SU-DHL-6 (cell line): ENCODE data around the gene GLOD5.

Source experiments
- H2AFZ ChIP-seq: fragments of 200-600 bp; sonication (generic); 2 replicates; pipeline ENCODE4 v1.6.1; 2014; ENCODE audit warnings: low read depth, mild to moderate bottlenecking, moderate library complexity, mixed read lengths, antibody characterized with exemption, low read length; ENCODE audit not compliant: severe bottlenecking
- H3F3A ChIP-seq: fragments of 200-600 bp; shearing (Covaris generic); 2 replicates; pipeline ENCODE4 v1.6.0; 2016; ENCODE audit warnings: antibody characterized with exemption, mild to moderate bottlenecking; ENCODE audit not compliant: insufficient read depth
- H3K27ac ChIP-seq: fragments of 200-600 bp; sonication (generic); 2 replicates; pipeline ENCODE4 v1.5.1; 2016; ENCODE audit warnings: low read depth, mild to moderate bottlenecking, low read length, moderate library complexity, mixed read lengths
- H3K27me3 ChIP-seq: fragments of 200-600 bp; sonication (generic), shearing (Covaris generic); 2 replicates; pipeline ENCODE4 v1.6.0; 2014; ENCODE audit warnings: mild to moderate bottlenecking, low read length
- H3K36me3 ChIP-seq: fragments of 200-600 bp; sonication (generic); 2 replicates; pipeline ENCODE4 v1.6.1; 2014; ENCODE audit warnings: mild to moderate bottlenecking, low read length, mixed read lengths
- H3K4me2 ChIP-seq: fragments of 300-600, 200-600 bp; shearing (Covaris generic), sonication (generic); 2 replicates; pipeline ENCODE4 v1.6.0; 2014; ENCODE audit warnings: low read length, low read depth, mild to moderate bottlenecking; ENCODE audit not compliant: poor library complexity, severe bottlenecking
- H3K4me3 ChIP-seq: fragments of 200-600 bp; sonication (generic); 2 replicates; pipeline ENCODE4 v1.5.1; 2014; ENCODE audit warnings: antibody characterized with exemption, low read length, mild to moderate bottlenecking, mixed read lengths; ENCODE audit not compliant: insufficient read depth, poor library complexity, severe bottlenecking
- H3K79me2 ChIP-seq: fragments of 200-600 bp; sonication (generic); 2 replicates; pipeline ENCODE4 v1.6.1; 2014; ENCODE audit warnings: mild to moderate bottlenecking, low read length, moderate library complexity; ENCODE audit not compliant: insufficient read depth
- H3K9ac ChIP-seq: fragments of 200-600 bp; sonication (generic); 2 replicates; pipeline ENCODE4 v1.7.0; 2014; ENCODE audit warnings: mild to moderate bottlenecking, low read length
- H3K9me2 ChIP-seq: fragments of 200-600 bp; sonication (generic); replicated peaks from 2 replicates; pipeline ENCODE4 v1.6.1; 2014; ENCODE audit warnings: low read length; ENCODE audit not compliant: insufficient read depth
- H3K9me3 ChIP-seq: fragments of 200-600 bp; sonication (generic); 2 replicates; pipeline ENCODE4 v1.6.1; 2014; ENCODE audit warnings: low read length, mixed read lengths; ENCODE audit not compliant: insufficient read depth
- H4K20me1 ChIP-seq: fragments of 200-600 bp; sonication (generic); 2 replicates; pipeline ENCODE4 v1.6.1; 2014; ENCODE audit warnings: low read depth, mild to moderate bottlenecking, antibody characterized with exemption, low read length, moderate library complexity, mixed read lengths
- CTCF ChIP-seq: fragments of 200-600 bp; sonication (generic); IDR thresholded peaks from one replicate; pipeline ENCODE4 v1.5.1; 2017; ENCODE audit warnings: antibody characterized with exemption, mild to moderate bottlenecking, low read length, moderate library complexity; ENCODE audit not compliant: insufficient read depth, poor library complexity, severe bottlenecking
- EZH2phosphoT487 ChIP-seq: fragments of 200-600 bp; sonication (generic), shearing (Covaris generic); conservative IDR thresholded peaks from 2 replicates; pipeline ENCODE4 v1.6.1; 2018; ENCODE audit warnings: mild to moderate bottlenecking, antibody characterized with exemption, low read length, moderate library complexity, mixed read lengths

Gene GLOD5

DNA sequence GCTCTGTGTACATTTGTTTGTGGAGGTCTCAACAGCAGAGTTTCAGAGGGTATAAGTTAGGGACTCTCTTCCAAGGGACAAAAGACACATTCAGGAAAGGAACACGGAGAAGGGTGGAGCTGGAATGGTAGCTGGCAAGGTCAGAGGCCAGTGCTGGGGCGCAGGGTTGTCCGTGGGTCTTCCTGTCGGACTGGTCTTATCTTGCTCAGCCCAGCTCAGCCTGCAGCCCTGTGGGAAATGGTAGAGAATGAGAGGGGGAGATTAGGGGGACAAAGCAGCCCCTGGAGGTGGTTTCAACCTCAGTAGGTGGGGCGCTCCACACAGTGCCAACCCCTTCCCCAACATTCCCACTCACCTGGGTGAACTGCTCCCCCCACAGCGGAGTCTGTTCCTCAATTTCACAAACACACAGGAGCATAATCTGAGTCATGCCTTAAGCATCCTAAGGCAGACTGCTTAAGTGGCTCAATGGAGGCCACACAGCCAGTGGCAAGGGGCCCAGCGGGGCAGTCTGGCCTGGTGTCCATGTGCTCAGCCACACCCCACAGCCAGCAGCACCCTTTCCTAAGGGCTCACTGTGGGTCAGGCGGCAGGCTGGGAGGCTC, 33.5 kb downstream of the GLOD5 start:
- Histone ChIP-seq H4K20me1 (no peaks in the 10 kb centered on the region), H3K79me2 (no peaks in the 10 kb centered on the region), H3K27me3 (no peaks in the 10 kb centered on the region), H3K9ac (no peak overlapping the region), H2AFZ (no peak overlapping the region), H3K9me2 (no peaks in the 10 kb centered on the region), H3K4me3 (no peak overlapping the region), H3K36me3 (no peaks in the 10 kb centered on the region), H3K9me3 (no peaks in the 10 kb centered on the region), H3K27ac (no peak overlapping the region), H3F3A (no peaks in the 10 kb centered on the region), H3K4me2 (no peak overlapping the region)
- no peak for TF ChIP-seq EZH2phosphoT487
- TF ChIP-seq CTCF = no peak

DNA sequence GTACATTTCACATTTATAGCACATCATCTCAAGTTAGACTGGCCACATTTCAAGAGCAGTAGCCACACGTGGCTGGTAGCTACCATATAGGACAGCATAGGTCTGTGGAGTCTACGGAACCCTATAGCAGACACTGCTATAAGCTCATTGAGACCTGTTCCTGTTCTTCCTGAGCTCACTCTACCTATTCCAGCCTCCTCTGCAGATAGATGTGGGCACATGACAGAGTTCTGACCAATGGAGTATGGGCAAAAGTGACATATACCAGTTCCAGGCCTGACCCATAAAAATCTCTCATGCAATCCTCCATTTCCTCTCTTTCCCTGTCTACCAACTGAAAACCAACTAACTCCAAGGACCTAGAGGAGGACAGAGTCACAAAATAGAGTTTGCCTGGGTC, 36.8 kb downstream of the GLOD5 start:
- Histone ChIP-seq H4K20me1 (no peaks in the 10 kb centered on the region), H3K27me3 (no peaks in the 10 kb centered on the region), H3K9me2 (no peaks in the 10 kb centered on the region), H3K4me3 (no peak overlapping the region), H3F3A (no peaks in the 10 kb centered on the region), H3K4me2 (no peak overlapping the region), H2AFZ (no peak overlapping the region), H3K36me3 (no peaks in the 10 kb centered on the region), H3K27ac (no peak overlapping the region), H3K79me2 (no peaks in the 10 kb centered on the region), H3K9ac (no peak overlapping the region), H3K9me3 (no peaks in the 10 kb centered on the region)
- TF ChIP-seq CTCF (no peak), EZH2phosphoT487 (no peak)

DNA sequence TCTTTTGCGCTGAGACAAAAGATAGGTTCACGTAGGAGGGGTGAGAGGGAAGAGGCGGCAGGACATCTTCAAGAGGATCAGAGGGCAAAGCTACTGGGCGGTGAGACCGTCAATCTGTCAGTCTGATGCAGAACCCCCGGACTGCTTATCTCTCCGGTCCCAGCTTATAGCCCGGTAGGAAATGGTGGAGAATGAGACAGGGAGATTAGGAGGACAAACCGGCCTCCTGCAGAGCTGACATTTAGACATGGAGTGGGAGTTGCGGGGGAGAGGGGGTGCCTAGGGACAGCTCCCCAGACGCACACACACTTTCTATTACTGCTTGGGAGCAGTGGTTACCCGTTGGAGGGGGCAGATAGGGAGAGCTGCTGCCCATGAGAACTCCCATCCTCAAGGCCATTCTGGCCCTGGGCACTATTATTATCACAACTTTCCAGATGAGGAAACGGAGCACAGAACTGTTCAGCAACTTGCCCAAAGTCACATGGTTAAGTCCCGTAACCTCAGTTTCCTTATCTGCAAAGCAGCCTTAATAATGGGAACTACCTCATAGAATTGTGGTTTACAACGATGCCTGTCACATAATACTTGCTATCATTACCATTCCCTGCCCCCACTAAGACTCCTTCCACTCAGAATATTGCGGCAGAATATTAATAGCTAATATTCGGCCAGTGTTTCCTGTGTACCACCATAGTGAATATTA, 39.2 kb downstream of the GLOD5 start:
- Histone ChIP-seq H3K36me3 (no peaks in the 10 kb centered on the region), H2AFZ (no peak overlapping the region), H3K79me2 (no peaks in the 10 kb centered on the region), H3K4me2 (peak overlapping the region; percentile 72), H3K9me3 (no peaks in the 10 kb centered on the region), H3K27ac (peak overlapping the region; percentile 79), H3F3A (no peaks in the 10 kb centered on the region), H3K9ac (peak overlapping the region; percentile 68), H3K27me3 (no peaks in the 10 kb centered on the region), H3K4me3 (peak overlapping the region; percentile 50), H3K9me2 (no peaks in the 10 kb centered on the region), H4K20me1 (no peaks in the 10 kb centered on the region)
- TF ChIP-seq CTCF = no peak
- TF ChIP-seq EZH2phosphoT487 = no peak
